Transverse colon (tissue), 4 donors: ENCODE results near the gene CDCA5. TPM values are rescaled to one million over a fixed set of nuclear protein-coding genes. Genes with fewer than 3 reads are reported as not detected.
A peak's percentile ranks its signal among the peaks of the same experiment; 100 is the strongest.

Experiments
- DNase-seq: peaks from one replicate; pipeline ENCODE4 v3.0.0-alpha.2; 2019
- H3K27ac ChIP-seq, 4 donors: fragments of 200-600 bp; sonication (generic); 2 replicates each; pipeline ENCODE4 v1.5.1; 2016 to 2018; ENCODE audit warnings: inconsistent platforms in 4 of 4
- H3K27me3 ChIP-seq: fragments of 200-600 bp; sonication (generic); 2 replicates; pipeline ENCODE4 v1.5.1; 2017; ENCODE audit warnings: inconsistent platforms
- H3K36me3 ChIP-seq, 4 donors: fragments of 200-600 bp; sonication (generic); 2 replicates each; pipeline ENCODE4 v1.5.1; 2017 to 2019; ENCODE audit warnings: inconsistent platforms in 4 of 4
- H3K4me1 ChIP-seq, 4 donors: fragments of 200-600 bp; sonication (generic); 2 replicates each; pipeline ENCODE4 v1.5.1; 2017 to 2020; ENCODE audit warnings: inconsistent platforms in 4 of 4
- H3K4me3 ChIP-seq, 4 donors: fragments of 200-600 bp; sonication (generic); 1 replicate in 1 of 4; 2 replicates in 3 of 4; pipeline versions ENCODE4 v1.5.1 to v1.6.1; 2017 to 2019; ENCODE audit warnings: inconsistent platforms in 4 of 4
- H3K9me3 ChIP-seq, 2 donors: fragments of 200-600 bp; sonication (generic); 2 replicates each; pipeline ENCODE4 v1.5.1; 2017 to 2019; ENCODE audit warnings: inconsistent platforms in 2 of 2
- CTCF ChIP-seq, 5 experiments: fragments of 200-600 bp in 3 of 5; fragments of 450-650 bp in 2 of 5; sonication (generic) in 3 of 5; IDR thresholded peaks; 1 replicate in 2 of 5; 2 replicates in 3 of 5; pipeline ENCODE4 v1.5.1; 2016 to 2017; ENCODE audit warnings: antibody characterized with exemption in 5 of 5, inconsistent platforms in 3 of 5, mild to moderate bottlenecking in 2 of 5, moderate library complexity in 1 of 5
- EP300 ChIP-seq: sonication (generic); formaldehyde crosslinking; IDR thresholded peaks from one replicate; pipeline ENCODE4 v1.6.1; 2017; ENCODE audit warnings: antibody characterized with exemption, low read depth
- POLR2A ChIP-seq: fragments of 450-650 bp; IDR thresholded peaks from one replicate; pipeline ENCODE4 v1.6.1; 2016; ENCODE audit warnings: antibody characterized with exemption, mild to moderate bottlenecking, moderate library complexity
- POLR2AphosphoS5 ChIP-seq, 3 donors: sonication (generic); formaldehyde crosslinking; IDR thresholded peaks; one replicate each; pipeline ENCODE4 v1.6.1; 2016; ENCODE audit warnings: antibody characterized with exemption in 3 of 3
- WGBS, 2 donors: methylation state at CpG; one replicate each; pipeline ENCODE4 v1.1.5; 2018; ENCODE audit warnings: low coverage in 1 of 2; 5-methylcytosine and 5-hydroxymethylcytosine counted together
- in situ Hi-C, 4 donors: fragments of 200-750 bp; cut with MboI; loops; one replicate each; pipeline versions ENCODE4 v1.15.0 to v1.15.1; 2017; ENCODE audit warnings: low sequenced_read_pairs in 3 of 4, low pct_ligation_motif_present in 1 of 4, low pct_unique_long_range_greater_than_20kb in 1 of 4
- intact Hi-C: fragments of 100-400 bp; cut with DNase I; formaldehyde crosslinking; loops from one replicate; pipeline ENCODE4 v1.15.1; 2023; ENCODE audit warnings: low total_unique reads
- total RNA-seq, 4 donors: library from RNA; depleted of rRNA; stranded (reverse); fragments of >200 nt; gene quantifications; one replicate each; pipeline ENCODE4 v1.1.0, GENCODE V29; 2016

Gene CDCA5
- total RNA-seq, 4 donors from 2014 or later = 1.9 to 2.6 (median 2.5) TPM; not detected in 1

DNA sequence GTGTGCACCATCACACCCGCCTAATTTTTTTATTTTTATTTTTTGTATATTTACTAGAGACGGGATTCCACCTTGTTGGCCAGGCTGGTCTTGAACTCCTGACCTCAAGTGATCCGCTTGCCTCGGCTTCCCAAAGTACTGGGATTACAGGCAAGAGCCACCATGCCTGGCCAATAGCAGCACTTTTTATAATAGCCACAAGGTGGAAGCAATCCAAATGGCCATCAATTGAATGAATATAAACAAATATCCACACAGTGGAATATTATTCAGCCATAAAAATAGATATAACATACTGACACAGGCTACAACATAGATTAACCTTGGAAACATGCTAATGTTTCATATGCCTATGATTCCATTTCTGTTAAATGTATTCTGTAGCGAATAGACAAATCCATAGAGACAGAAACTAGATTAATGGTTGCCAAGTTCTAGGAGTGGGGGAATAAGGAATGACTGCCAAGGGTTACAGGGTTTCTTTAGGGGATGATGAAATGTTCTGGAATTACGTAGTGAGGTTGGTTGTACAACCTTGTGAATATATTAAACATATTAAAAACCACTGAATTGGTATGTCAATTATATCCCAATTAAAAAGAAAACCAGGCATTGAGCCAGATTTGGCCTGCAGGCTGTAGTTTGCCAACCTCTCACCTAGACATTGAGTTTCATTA is 17.0 kb upstream of the CDCA5 start:
- H3K4me1 ChIP-seq = peaks cover 8 to 13% (median 10%) of the 10 kb centered on the region in 4 donors
- TF ChIP-seq EP300 (no peak), CTCF (IDR thresholded peaks at IDR 0.05) (no peak), POLR2A (no peak)
- 86 to 91% methylated on average over 5 to 6 of the region's 6 CpGs for WGBS, 2 donors
- H3K9me3 ChIP-seq = no peaks in the 10 kb centered on the region
- intact Hi-C loops = no loop called here
- no peak overlapping the region for H3K27ac ChIP-seq
- no peaks in the 10 kb centered on the region for H3K27me3 ChIP-seq
- no peak overlapping the region for H3K4me3 ChIP-seq
- DNase-seq = no peak
- H3K36me3 ChIP-seq = peaks cover 0 to 9% (median 0%) of the 10 kb centered on the region in 4 donors
- in situ Hi-C loops = no loop called here

DNA sequence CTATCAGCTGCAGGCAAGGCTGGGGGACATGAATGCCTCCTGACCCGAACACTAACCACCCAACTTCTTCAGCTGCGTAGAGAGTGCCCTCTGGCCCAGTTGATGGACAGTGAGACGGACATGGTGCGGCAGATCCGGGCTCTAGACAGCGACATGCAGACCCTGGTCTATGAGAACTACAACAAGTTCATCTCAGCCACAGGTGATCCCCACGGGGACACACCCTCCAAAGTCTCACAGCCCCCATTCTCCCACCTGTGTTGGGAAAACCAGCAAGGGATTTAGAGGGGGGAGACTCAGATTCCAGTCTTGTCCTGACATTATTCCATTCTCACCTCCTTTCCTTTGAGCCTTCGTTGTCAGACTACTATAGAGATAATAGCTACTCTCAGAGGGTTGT is 13.1 kb upstream of the CDCA5 start:
- intact Hi-C loops = no loop called here
- Histone ChIP-seq H3K4me3 (peak overlapping the region; percentile 71 to 86 (median 79)), H3K27me3 (no peaks in the 10 kb centered on the region), H3K36me3 (peaks cover 0 to 9% (median 0%) of the 10 kb centered on the region in 4 donors), H3K4me1 (peaks cover 8 to 17% (median 14%) of the 10 kb centered on the region in 4 donors), H3K27ac (peak overlapping the region; percentile 90 to 95 (median 94)), H3K9me3 (no peaks in the 10 kb centered on the region)
- DNase-seq = no peak
- TF ChIP-seq EP300 (no peak), POLR2A (no peak), CTCF (IDR thresholded peaks at IDR 0.05) (no peak), POLR2AphosphoS5 (IDR thresholded peaks at IDR 0.05) (no peak)
- in situ Hi-C loops = no loop called here
- WGBS, 2 donors = 35 to 60% methylated on average over 1 to 8 of the region's 8 CpGs

DNA sequence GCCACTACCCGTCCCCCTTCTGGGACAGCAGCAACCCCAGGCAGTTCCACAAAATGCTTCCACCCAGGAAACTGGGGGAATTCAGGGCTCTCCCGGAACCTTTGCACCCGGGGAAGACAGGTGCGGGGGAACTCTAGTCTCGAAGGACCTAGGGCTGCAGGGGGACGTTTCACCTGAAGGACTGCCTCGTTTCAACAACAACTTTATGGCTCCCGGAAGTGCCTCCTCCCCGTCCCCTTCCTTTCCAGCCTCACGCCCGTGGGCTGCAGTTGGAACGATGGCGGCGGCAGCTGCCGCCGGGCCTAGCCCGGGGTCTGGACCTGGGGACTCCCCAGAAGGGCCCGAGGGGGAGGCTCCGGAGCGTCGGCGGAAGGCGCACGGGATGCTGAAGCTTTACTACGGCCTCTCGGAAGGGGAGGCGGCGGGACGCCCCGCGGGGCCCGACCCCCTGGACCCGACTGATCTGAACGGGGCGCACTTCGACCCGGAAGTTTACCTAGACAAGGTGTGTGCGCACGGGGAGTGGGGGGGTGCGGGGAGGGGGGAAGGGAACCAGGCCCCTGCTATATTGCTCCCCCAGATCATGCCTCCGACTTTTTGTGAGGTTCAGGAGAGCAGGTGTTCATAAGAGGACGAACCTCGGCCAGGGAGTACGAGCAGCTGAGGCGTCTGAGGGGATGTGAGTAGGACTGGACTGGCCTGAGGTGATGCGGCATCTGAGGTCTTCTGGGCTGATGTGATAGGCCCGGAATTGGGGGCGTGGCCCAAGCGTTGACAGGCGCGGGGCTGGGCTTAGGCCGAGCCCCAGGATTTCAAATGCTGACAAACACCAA is 12.3 kb upstream of the CDCA5 start, which contains the start of gene VPS51:
Gene VPS51 (plus strand): TSS at position 241 of the 833 bp plus-strand sequence. CDS start 37 bp downstream, at position 278.
- H3K27ac ChIP-seq = peak within 1 kb of the TSS; percentile 90 to 95 (median 94)
- peak; percentile 82 for TF ChIP-seq POLR2A
- TF ChIP-seq EP300 = no peak
- TF ChIP-seq POLR2AphosphoS5 (IDR thresholded peaks at IDR 0.05) = peak; percentile 61 to 93 (median 82)
- peak in 1 of 5 experiments; percentile 20 for TF ChIP-seq CTCF (IDR thresholded peaks at IDR 0.05)
- H3K4me1 ChIP-seq = peaks cover 8 to 17% (median 14%) of the 10 kb centered on the region in 4 donors
- 1% methylated on average over 33 of the region's 52 CpGs; no CpG with 5 or more reads in 1 of the 2 donors for WGBS, 2 donors
- intact Hi-C loops (no loop called here), in situ Hi-C loops (no loop called here)
- DNase-seq = peak; percentile 92
- H3K4me3 ChIP-seq = peak within 1 kb of the TSS; percentile 71 to 86 (median 79)
- H3K36me3 ChIP-seq = peaks cover 0 to 9% (median 0%) of the 10 kb centered on the region in 4 donors
- no peaks in the 10 kb centered on the region for H3K9me3 ChIP-seq
- H3K27me3 ChIP-seq = no peaks in the 10 kb centered on the region

GRCh38 chr11:65095427-65095826 is 11.6 kb upstream of the CDCA5 start:
- WGBS, 2 donors = 92% methylated on average over 22 of the region's 22 CpGs; no CpG with 5 or more reads in 1 of the 2 donors
- H3K4me3 ChIP-seq = peak overlapping the region in 1 of 4 donors; percentile 86
- no peaks in the 10 kb centered on the region for H3K9me3 ChIP-seq
- DNase-seq = no peak
- H3K4me1 ChIP-seq = peaks cover 8 to 17% (median 14%) of the 10 kb centered on the region in 4 donors
- no peaks in the 10 kb centered on the region for H3K27me3 ChIP-seq
- H3K27ac ChIP-seq = peak overlapping the region; percentile 90 to 95 (median 94)
- intact Hi-C loops = no loop called here
- TF ChIP-seq POLR2AphosphoS5 (IDR thresholded peaks at IDR 0.05) = no peak
- no peak for TF ChIP-seq CTCF (IDR thresholded peaks at IDR 0.05)
- peaks cover 0 to 9% (median 0%) of the 10 kb centered on the region in 4 donors for H3K36me3 ChIP-seq
- in situ Hi-C loops = no loop called here
